Activated CD8-positive, alpha-beta memory T cell treated with anti-CD3 and anti-CD28 coated beads, Interleukin-2, amount 50 U/mL, for 24 hours (primary cell): ENCODE data around the gene ARHGEF4.

Experiments used
- DNase-seq: peaks from one replicate; pipeline ENCODE4 v3.0.0-alpha.2; 2020; ENCODE audit errors: extremely low read depth

Gene ARHGEF4

GRCh38 chr2:130834091-130834930 is 2.4 kb upstream of the ARHGEF4 start:
- DNase-seq, result no peak

GRCh38 chr2:130834931-130835765 is 1.6 kb upstream of the ARHGEF4 start:
- DNase-seq, result no peak

- DNase-seq, result no peak
Measured at GRCh38 chr2:130835766-130836015, 1.0 kb upstream of the ARHGEF4 start.

GRCh38 chr2:130837175-130837810 is 579 bp downstream of the ARHGEF4 start:
- no peak for DNase-seq

GRCh38 chr2:130837811-130838565 is 1.3 kb downstream of the ARHGEF4 start:
- DNase-seq, result no peak

- no peak for DNase-seq
Measured at GRCh38 chr2:130839011-130839780, 2.5 kb downstream of the ARHGEF4 start.

GRCh38 chr2:130840506-130840905 is 3.8 kb downstream of the ARHGEF4 start:
- DNase-seq, result no peak

- DNase-seq, result no peak
Measured at GRCh38 chr2:130841741-130842365, 5.1 kb downstream of the ARHGEF4 start.

GRCh38 chr2:130842770-130843169 is 6.1 kb downstream of the ARHGEF4 start:
- no peak for DNase-seq

GRCh38 chr2:130843321-130843985 is 6.7 kb downstream of the ARHGEF4 start:
- no peak for DNase-seq

- no peak for DNase-seq
Measured at GRCh38 chr2:130844161-130844560, 7.4 kb downstream of the ARHGEF4 start.

GRCh38 chr2:130845505-130846085 is 8.9 kb downstream of the ARHGEF4 start:
- no peak for DNase-seq

GRCh38 chr2:130846233-130846632 is 9.5 kb downstream of the ARHGEF4 start:
- DNase-seq, result no peak

- no peak for DNase-seq
Measured at GRCh38 chr2:130846686-130847375, 10.1 kb downstream of the ARHGEF4 start.

GRCh38 chr2:130847776-130848525 is 11.2 kb downstream of the ARHGEF4 start:
- DNase-seq, result no peak

- DNase-seq, result no peak
Measured at GRCh38 chr2:130848526-130849210, 12.0 kb downstream of the ARHGEF4 start.

- no peak for DNase-seq
Measured at GRCh38 chr2:130849896-130850787, 13.4 kb downstream of the ARHGEF4 start.
